GM19035 (cell line): Measurements from ENCODE around the gene KCNQ1.

Source experiments
- ATAC-seq: cut with Tn5 transposase; IDR thresholded peaks from one replicate; pipeline ENCODE4 v1.9.1; 2021; ENCODE audit not compliant: unreplicated experiment

The KCNQ1 gene

GRCh38 chr11:2564588-2565425, 120.0 kb downstream of the KCNQ1 start:
- ATAC-seq, result no peak

- no peak for ATAC-seq
Measured at GRCh38 chr11:2565447-2566222, 120.8 kb downstream of the KCNQ1 start.

- no peak for ATAC-seq
Measured at GRCh38 chr11:2566223-2567025, 121.6 kb downstream of the KCNQ1 start.

- no peak for ATAC-seq
Measured at GRCh38 chr11:2567026-2567671, 122.3 kb downstream of the KCNQ1 start.

- no peak for ATAC-seq
Measured at GRCh38 chr11:2569321-2569721, 124.5 kb downstream of the KCNQ1 start.

GRCh38 chr11:2569731-2570210, 125.0 kb downstream of the KCNQ1 start:
- ATAC-seq, result no peak

GRCh38 chr11:2570211-2570811, 125.5 kb downstream of the KCNQ1 start:
- ATAC-seq, result no peak

GRCh38 chr11:2570841-2571597, 126.2 kb downstream of the KCNQ1 start:
- ATAC-seq, result no peak

- ATAC-seq, result no peak
Measured at GRCh38 chr11:2571598-2572281, 126.9 kb downstream of the KCNQ1 start.

GRCh38 chr11:2572491-2573239, 127.9 kb downstream of the KCNQ1 start:
- ATAC-seq, result no peak

GRCh38 chr11:2573240-2574042, 128.6 kb downstream of the KCNQ1 start:
- ATAC-seq, result no peak

- ATAC-seq, result no peak
Measured at GRCh38 chr11:2574043-2574552, 129.3 kb downstream of the KCNQ1 start.

GRCh38 chr11:2574553-2575535, 130.0 kb downstream of the KCNQ1 start:
- no peak for ATAC-seq

GRCh38 chr11:2575591-2576051, 130.8 kb downstream of the KCNQ1 start:
- ATAC-seq, result no peak

GRCh38 chr11:2576111-2576510, 131.3 kb downstream of the KCNQ1 start:
- ATAC-seq, result no peak

GRCh38 chr11:2576549-2576948, 131.7 kb downstream of the KCNQ1 start:
- ATAC-seq, result no peak
